Measurements from ENCODE around the gene MYH3.

The MYH3 gene

DNA sequence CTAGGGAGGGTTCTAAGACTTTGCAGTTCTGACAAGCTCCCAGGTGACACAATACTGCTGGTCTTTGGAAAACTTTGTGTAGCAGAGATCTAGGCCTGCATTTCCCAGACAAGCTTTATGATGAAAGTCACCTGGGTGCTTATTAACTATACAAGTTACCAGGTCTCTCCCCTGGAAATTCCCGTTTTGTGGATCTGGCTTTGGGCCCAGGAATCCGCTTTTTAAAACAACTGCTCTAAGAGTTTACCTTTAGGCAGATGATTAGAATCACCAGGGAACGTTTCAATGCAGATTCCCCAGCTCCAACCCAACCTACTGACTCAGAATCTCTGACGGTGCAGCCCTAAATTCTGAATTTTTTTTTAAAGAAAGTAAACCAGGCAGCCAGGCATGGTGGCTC is 36.3 kb downstream of the MYH3 start:
- no peak overlapping the region for H3K4me3 ChIP-seq
- H3K27ac ChIP-seq, result peak overlapping the region in 16 of 21 experiments; percentile 2 to 81 (median 56)

DNA sequence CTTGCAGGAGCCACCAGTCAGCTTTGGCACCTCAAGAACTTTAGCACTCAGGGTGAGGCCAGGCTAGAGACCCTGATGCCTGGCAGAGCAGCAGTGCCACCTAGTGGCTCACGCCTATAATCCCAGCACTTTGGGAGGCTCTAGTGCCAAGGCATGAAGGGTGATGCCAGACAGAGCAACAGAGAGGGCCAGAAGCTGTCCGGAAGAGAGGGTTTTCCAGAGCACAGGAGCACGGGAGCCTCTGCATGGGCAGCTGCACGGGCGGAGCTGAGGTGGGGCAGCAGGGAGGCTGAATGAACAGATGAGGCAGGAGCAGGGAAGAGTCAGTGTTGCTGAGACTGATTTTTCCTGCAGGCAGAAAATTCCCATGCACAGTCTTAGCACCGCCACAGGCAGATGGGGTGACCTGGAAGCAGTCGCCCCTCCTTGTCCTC is 38.9 kb downstream of the MYH3 start:
- Histone ChIP-seq H3K27ac (no peak overlapping the region), H3K4me3 (no peak overlapping the region)

- Histone ChIP-seq H3K27ac (no peak overlapping the region), H3K4me3 (no peak overlapping the region)
These were observed 40.0 kb downstream of the MYH3 start for GRCh38 chr17:10617120-10617505.

- Histone ChIP-seq H3K4me3 (no peak overlapping the region), H3K27ac (no peak overlapping the region)
These were observed 40.5 kb downstream of the MYH3 start for GRCh38 chr17:10616502-10617119.

- H3K4me3 ChIP-seq, result no peak overlapping the region
- H3K27ac ChIP-seq, result peak overlapping the region in 3 of 21 experiments; percentile 36 to 58 (median 43)
These were observed 42.5 kb downstream of the MYH3 start for GRCh38 chr17:10614536-10615155.

DNA sequence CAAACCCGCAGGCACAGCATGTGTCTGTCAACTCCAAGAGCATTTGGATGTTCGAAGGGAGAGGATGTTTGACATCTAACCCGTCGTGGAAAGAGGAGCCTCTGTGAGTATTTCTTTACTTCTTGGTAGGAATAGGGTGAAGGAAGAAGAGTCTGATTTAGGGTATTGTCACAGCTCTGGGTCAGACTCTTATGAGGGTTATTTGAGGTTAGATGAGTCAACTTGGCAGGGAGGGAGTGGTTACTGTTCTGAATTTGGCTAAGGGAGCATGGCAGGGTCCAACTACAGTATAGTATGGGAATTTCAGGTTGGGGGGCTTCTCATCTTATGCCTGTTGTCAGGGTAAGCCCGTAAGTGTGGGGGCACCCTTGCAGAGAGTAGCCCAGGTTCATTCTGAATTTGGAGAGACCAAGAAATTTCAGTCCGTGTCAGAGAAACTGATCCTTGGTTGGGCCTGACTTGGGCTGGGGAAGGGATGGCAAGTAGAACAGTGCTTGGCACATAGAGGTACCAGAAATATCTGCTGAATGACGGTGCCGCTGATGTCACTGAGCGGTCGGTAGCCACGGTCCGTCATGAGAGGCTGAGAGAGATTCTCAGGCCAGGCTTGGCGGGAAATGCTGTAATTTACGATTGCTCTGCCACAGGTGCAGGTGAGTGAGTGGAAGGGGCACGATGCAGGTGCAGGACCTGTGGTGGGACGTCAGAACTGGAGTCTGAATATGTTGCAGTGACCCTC is 43.2 kb downstream of the MYH3 start:
- Histone ChIP-seq H3K27ac (peak overlapping the region in 3 of 21 experiments; percentile 36 to 58 (median 43)), H3K4me3 (no peak overlapping the region)

- Histone ChIP-seq H3K4me3 (no peak overlapping the region), H3K27ac (peak overlapping the region in 3 of 21 experiments; percentile 36 to 58 (median 43))
These were observed 44.0 kb downstream of the MYH3 start for GRCh38 chr17:10612957-10613744.

DNA sequence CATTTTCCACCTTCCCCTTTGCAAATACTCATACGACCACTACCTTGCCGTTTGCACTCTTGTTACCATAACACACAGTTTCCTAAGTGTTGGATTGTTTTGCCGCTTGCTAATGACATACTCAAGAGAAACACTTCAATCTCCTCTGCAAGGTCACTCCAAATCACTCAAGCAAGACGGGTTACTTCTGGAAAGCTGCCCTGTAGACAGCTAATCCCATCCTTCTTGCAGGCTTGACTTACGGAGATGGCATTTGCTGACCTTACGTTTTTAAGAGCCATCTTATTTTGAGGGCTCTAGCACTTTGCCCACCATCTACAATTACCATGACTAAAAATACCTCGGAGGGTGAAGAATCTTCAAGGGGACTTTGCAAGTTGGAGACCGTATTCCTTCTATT is 46.2 kb downstream of the MYH3 start:
- Histone ChIP-seq H3K27ac (no peak overlapping the region), H3K4me3 (no peak overlapping the region)

GRCh38 chr17:10608244-10608643 is 48.9 kb downstream of the MYH3 start:
- Histone ChIP-seq H3K27ac (no peak overlapping the region), H3K4me3 (no peak overlapping the region)

GRCh38 chr17:10606110-10606509 is 51.0 kb downstream of the MYH3 start:
- Histone ChIP-seq H3K27ac (no peak overlapping the region), H3K4me3 (no peak overlapping the region)

GRCh38 chr17:10605221-10605783 is 51.8 kb downstream of the MYH3 start:
- H3K4me3 ChIP-seq, result no peak overlapping the region
- H3K27ac ChIP-seq, result no peak overlapping the region

DNA sequence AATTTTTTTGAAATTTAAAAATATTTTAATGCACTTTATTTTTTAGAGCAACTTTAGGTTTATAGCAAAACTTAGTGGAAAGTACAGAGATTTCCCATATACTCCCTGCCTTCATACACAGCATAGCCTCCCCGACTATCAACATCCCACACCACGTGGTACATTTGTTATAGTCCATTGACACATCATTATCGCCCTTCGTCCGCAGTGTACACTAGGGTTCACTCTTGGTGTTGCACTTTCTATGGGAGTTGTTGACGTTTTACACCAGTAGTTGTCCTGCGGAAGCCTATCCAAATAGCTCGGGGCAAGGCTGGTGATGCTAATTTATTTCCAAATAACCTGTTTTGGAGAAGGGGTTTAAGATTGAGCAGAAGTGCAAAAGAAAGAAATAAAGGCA is 52.6 kb downstream of the MYH3 start:
- H3K27ac ChIP-seq, result no peak overlapping the region
- no peak overlapping the region for H3K4me3 ChIP-seq

- Histone ChIP-seq H3K27ac (no peak overlapping the region), H3K4me3 (no peak overlapping the region)
These were observed 53.2 kb downstream of the MYH3 start for GRCh38 chr17:10603931-10604330.

GRCh38 chr17:10600571-10600970 is 56.5 kb downstream of the MYH3 start:
- no peak overlapping the region for H3K4me3 ChIP-seq
- H3K27ac ChIP-seq, result no peak overlapping the region

DNA sequence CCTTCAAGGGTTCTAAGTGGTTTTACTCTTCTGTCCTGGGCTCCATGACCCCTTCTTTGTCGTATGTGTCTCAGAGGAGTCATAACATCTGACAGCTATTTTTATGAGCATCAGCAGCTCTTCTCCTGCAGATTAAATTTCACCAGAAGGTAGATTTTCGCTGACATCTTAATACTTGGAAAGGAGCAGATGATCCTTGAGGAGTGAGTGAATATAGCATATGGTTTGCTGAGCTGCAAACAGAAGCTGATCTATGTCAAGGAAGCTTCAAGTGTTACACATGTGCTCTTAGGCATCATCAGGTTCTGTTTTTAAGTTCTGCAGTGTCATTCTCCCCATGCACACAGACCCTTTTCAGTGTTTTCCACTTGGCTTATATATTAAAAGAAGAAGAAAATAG is 58.5 kb downstream of the MYH3 start:
- Histone ChIP-seq H3K27ac (no peak overlapping the region), H3K4me3 (no peak overlapping the region)

GRCh38 chr17:10589553-10590145 is 67.5 kb downstream of the MYH3 start:
- H3K4me3 ChIP-seq, result no peak overlapping the region
- no peak overlapping the region for H3K27ac ChIP-seq

GRCh38 chr17:10585529-10585928 is 71.6 kb downstream of the MYH3 start:
- Histone ChIP-seq H3K27ac (no peak overlapping the region), H3K4me3 (no peak overlapping the region)

DNA sequence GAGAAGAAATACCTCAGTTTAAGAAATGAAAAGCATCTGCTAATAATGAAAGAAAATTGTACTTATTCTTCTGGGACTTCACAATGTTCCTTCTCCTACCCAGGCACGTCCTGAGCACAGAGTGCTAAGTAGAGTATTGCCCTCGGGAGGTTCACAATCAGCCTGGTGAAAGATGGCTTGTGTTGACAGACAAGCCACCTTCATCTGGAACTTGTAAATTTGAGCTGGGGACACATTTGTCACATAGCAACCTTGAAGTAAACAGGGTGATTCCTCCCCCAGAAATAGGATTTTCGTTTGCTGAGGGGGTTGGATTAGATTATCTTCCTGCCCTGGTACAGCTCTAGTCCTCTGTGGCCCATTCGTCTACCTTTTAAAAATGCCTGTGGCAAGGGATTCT is 73.3 kb downstream of the MYH3 start:
- no peak overlapping the region for H3K4me3 ChIP-seq
- H3K27ac ChIP-seq, result no peak overlapping the region

GRCh38 chr17:10579270-10579669 is 77.8 kb downstream of the MYH3 start:
- Histone ChIP-seq H3K4me3 (no peak overlapping the region), H3K27ac (no peak overlapping the region)
